HG03139 (cell line): ENCODE measurements around the gene ABI3BP.
A peak's percentile ranks its signal among the peaks of the same experiment; 100 is the strongest.

Experiments used
- ATAC-seq: cut with Tn5 transposase; IDR thresholded peaks from one replicate; pipeline ENCODE4 v1.9.1; 2021; ENCODE audit not compliant: unreplicated experiment

The ABI3BP gene

DNA sequence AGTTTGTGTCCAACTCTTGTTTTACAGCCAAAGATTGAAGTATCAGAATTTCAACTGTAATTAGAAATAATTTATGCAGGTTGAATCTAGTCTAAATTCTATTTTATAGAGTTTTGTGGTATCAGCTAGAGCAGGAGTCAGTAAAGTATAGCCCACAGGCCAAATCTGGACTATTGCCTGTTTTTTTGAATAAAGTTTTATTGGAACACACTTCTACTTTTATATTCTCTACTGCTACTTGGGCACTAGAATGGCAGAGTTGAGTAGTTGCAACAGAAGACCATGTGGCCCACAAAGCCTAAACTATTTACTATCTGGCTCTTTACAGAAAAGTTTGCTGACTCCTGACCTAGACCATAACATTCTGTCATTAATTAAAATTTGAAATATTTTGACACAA is 247.6 kb downstream of the ABI3BP start:
- ATAC-seq = no peak

DNA sequence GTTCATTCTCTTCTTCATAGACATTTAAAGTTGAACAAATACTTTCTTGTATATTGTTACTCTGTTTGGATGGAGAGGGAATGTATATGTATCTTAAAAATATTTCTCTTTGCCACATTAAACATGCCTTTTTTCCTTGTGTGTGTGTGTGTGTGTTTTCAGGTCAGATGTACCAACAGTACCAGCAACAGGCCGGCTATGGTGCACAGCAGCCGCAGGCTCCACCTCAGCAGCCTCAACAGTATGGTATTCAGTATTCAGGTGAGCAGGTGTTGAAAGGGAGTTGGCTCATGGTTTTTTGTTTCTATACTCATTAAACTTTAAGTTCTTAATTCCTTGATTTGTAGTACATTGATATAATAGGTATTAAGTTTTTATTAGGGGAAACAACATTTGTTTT is 248.6 kb downstream of the ABI3BP start:
- no peak for ATAC-seq

DNA sequence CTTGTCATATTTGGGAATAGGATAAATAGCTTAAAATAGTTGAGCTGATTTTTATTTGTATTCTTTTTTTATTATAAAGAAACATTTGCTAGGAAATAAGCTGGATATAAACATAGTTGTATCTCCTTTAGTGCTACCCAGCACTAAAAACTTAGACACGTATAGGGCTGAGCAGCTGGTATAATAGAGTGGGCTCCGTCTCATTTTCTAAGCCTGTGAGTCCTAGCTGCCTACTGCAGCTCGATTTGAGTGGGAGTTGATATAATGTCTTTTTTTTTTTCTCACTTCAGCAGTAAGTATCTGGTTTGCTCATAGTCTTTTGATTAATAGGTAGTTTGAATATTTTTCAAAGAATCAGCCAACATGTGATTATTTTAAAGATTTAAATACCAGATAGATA is 249.7 kb downstream of the ABI3BP start:
- ATAC-seq = no peak

DNA sequence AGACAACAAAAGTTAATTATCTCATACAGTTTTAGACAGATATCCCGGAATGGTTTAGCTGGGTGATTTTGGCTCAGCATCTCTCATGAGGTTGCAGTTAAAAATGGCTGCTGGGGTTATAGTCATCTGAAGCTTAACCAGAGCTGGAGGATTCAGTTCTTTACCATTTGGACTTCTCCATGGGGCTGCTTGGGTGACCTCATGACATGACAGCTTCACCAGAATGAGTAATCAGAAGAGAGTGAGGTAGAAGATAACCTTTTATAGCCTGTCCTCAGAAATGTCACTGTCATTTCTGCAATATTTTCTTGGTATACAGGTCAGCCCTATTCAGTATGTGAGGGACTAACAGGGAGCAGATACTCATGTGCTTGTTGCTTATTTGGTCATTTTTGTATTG is 253.0 kb downstream of the ABI3BP start:
- ATAC-seq = no peak

DNA sequence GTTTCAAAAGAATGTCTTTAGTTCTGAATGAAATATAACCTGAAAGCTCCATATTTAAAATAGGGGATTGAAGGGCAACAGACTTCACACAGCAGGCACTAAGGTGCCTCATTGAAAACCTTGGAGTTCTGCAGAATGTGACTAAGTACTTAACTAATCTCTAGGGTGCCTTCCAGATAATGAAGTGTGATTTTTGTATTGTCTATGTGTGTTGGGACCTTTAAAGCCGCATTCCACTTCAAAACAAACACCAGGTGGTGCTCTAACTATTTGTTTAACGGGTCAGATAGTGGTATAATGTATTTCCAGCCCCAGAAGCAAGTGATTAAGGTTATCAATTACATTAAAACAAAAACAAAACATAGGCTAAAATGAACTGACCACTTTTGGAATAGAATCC is 255.9 kb downstream of the ABI3BP start:
- ATAC-seq = no peak

DNA sequence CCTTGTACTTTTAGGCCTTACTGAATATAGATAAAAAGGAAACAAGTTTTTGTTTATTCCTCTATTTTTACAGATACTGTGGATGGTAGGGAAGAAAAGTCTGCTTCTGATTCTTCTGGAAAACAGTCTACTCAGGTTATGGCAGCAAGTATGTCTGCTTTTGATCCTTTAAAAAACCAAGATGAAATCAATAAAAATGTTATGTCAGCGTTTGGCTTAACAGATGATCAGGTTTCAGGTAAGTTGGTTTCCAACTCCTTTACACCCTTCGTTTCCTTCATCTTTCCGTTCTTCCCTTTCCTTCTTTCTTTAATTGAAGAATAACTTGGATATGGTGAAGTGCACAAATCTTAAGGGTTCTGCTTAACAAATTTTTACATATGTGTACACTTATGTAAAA is 260.8 kb downstream of the ABI3BP start:
- no peak for ATAC-seq

DNA sequence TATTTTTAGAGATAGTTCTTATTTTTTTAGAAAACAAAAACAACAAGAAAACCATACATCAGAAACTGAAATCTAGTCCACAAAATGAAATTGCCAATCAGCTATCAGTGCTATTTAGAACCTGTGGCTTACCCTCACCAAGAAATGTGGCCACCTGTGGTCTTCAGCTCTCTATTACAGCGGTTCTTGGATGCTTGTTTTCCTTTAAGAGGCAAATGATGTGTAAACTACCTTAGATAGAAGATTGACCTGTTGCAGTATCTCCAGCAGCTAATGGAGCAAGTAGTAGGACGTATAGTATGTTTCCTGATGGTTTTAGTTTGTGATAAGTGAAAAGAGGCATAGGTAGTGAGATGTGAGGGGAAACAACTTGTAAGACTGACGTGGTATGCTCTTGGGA is 262.7 kb downstream of the ABI3BP start:
- ATAC-seq = no peak

DNA sequence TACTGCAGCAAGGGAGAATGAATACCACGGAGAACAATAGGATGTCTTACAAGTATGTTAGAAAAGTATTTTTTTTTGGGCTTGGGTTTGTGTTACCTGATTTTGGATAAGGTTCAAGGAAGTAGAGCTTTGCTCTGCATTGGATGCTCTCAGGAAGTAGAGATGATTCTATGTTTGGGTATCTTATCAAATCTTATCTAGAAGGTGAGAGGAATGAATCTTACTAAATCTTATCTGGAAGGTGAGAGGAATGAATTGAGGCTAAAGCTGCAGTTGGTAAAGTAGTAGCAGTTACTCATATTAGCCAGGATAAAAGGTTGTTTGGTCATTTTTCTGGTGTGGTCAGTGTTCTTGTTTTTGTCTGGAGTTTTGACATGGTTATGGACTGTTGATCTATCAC is 266.5 kb downstream of the ABI3BP start:
- no peak for ATAC-seq

DNA sequence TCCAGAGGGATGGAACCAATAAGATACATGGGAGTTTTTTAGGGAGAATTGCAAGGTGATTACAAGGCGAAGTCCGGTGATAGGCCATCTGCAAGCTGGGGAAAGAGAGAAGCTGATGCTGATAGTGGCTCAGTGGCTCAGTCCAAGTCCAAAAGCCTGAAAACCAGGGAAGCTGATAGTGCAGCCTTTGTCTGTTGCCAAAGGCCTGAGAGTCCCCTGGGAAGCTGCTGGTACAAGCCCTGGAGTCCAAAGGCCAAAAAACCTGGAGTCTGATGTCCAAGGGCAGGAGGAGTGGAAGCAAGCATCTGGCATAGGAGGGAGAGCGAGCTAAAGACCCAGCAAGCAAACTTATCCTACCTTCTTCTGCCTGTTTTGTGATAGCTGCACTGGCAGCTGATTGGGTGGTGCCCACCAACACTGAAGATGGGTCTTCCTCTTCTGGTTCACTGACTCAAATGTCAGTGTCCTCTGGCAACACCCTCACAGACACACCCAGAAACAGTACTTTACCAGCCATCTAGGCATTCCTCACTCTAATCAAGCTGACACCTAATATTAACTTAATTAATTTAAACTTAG is 267.2 kb downstream of the ABI3BP start:
- ATAC-seq = no peak

DNA sequence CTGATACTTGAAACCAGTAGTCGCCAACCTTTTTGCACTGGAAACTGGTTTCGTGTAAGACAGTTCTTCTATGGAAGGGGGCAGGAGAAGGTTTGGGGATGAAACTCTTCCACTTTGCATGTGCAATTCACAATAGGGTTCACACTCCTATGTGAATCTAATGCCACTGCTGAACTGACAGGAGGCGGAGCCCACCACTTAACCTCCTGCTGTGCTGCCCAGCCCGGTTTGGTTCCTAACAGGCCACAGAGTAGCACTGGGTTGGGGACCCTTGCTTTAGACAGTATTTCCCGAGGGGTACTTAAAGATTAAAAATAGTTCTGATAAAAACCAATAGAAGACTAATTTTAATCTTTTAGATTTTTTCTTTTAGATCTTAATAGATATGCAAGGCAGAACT is 272.8 kb downstream of the ABI3BP start:
- no peak for ATAC-seq

DNA sequence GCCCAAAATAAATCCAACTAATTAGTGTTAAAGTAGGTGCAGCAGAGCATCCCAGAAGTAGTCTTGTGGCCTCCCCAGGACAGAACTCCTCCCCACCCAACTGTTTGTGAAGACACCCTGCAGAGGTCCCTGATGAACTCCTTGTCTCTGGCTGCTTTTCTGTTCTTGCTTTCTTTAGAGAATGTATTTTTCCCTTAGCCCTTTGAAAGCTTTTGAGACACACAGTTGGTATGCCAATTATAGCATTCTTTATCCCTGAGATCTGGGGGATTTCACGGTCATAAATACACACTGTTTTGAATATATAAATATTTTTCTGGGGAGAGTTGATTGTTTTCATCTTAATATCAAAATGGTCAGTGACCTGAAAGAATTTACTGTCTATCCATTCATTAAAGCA is 274.1 kb downstream of the ABI3BP start:
- no peak for ATAC-seq

DNA sequence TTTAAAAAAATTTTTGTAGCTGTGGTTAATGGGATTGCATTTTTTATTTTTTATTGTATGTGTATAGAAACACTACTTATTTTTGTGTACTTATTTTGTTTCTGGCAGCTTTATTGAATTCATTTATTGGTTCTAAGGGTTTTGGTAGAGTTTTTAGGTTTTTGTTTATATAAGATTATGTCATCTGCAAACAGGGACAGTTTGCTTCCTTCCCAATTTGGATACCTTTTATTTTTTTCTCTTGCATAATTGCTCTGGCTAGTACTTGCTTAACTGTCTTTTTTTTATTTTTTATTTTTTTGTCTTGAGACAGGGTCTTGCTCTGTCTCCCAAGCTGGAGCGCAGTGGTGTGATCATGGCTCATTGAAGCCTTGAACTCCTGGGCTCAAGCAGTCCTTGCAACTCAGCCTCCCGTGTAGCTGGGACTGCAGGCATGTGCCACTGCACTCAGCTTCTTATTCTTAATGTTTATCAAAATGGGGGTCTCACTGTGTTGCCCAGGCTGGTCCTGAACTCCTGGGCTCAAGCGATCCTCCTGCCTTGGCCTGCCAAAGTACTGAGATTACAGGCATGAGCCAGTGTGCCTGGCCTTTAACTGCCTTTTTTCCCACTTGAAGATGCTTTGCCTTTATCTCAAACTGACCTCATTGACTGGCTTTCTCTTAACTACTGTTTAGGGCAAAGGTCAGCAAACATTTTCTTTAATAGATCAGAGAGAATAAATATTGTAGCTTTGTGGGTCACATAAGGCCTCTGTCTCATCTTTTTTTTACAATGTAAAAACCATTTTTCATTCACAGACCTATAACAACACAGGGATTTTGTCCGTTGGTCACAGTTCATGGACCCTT is 275.4 kb downstream of the ABI3BP start:
- no peak for ATAC-seq

DNA sequence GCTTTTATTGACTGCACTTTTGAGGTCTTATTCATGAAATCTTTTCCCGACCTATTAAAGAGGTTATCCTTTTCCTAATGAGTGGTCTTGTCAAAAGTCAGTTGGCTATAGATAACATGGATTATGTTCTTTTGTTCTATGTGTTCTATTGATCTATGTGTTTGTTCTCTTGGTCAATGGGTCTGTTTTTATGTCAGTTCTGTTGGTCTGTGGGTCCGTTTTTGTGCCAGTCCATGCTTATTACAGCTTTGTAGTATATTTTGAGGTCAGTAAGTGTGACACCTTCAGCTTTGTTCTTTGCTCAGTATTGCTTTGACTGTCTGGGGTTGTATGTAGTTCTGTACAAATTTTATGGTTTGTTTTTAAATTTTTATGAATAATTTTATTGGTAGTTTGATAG is 276.2 kb downstream of the ABI3BP start:
- ATAC-seq = no peak

DNA sequence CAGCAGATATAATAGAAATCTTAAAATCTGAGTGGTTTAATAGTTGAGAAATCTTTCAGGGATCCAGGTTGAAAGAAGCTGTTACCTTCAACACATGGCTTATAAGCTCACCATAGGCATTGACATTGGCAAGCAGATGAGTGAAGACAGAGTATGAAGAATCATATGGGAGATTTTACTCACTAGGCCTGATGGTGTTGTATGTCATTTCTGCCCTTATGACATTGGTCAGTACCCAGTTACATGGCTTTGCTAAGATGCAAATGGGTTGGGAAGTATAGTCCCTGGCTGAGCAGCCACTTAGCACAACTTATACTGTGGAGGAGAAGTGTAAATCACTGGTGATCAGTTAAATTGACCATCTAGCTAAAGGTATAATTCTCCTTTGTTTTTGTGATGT is 278.0 kb downstream of the ABI3BP start:
- no peak for ATAC-seq

DNA sequence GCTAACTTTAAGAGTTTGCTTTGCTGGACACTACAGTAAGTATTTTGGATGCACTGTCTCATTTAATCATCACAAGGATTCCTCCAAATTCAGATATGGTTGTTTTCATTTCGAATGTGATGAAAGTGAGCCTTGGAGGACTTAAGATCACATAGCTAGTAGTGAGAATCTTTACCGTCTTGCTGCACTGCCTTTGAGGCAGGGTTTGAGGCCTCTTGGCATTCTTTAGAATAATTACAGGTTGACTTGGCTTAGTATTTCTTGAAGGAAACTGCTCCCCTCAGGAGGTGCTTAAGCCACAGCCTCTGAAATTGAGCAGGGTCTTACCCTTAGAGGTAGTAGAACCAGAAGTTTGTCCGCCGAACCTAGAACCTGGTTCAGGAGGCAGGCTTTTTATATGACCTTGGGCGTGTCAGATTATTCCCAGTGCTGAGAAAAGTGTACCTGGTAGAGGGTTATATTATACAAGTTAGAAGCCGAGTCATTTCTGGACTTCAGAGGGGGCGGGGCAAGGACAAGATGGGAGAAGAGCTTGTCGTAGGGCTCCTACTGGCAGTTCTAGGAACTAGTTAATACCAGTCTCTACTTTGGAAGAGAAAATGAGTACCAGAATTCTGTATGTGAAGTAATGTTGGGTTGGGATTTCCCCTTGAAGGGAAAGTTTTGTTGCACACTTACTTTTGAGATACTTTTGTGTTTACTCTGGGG is 282.8 kb downstream of the ABI3BP start:
- peak; percentile 38 for ATAC-seq

DNA sequence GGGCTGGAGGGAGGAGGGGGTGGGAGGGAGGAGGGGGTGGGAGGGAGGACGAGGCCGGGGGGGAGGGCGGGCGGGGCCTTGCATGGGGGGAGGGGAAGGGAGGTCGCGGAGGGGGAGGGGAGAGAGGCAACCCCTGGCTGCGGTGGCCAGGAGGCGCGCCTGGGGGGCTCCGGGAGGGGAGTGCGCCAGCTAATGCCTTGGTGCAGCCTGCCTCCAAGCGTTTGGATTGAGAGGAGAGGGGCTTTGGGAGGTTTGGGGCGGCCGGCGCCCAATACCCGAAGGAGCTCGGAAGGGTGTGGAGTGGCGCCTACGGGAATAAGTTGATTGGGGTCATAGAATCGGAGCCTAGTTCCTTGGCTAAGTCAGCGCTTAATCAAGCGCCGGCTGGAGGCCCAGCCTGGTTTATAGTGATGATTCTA is 283.4 kb downstream of the ABI3BP start:
- no peak for ATAC-seq

DNA sequence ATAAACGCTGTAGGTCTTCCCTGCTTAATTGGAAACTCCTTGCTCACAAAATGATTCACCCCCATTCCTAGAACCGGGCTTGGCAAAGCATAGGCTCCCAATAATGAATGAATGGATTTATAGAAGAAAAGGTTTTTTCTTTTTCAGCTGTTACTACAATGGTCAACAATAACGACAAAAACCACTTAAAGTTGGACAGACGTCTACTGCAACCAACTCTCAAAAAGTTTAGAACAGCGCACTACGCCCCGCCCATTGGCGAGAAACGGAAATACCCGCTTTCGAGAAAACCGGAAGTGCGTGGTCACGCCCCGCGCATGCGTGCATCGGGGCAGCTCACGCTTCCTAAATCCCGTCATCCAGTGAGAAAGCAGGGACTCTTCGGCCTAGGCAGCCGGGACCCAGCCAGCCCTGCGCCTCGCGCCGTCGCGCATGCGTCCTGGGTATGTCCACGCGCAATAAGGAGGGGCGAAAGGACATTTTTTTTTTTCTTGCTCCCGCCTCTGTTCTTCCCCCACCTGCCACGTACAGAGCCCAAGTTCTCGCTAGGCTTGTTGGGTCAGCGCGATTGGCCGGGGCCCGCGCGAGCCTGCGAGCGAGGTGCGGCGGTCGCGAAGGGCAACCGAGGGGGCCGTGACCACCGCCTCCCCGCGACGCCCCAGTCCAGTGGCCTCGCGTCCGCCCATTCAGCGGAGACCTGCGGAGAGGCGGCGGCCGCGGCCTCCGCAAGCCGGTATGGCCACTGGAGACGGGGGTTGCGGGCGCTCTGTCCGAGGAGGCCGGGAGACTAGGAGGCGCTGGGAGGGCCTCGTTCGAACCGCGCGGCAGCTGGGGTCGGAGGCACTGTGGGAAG is 284.0 kb downstream of the ABI3BP start, which contains the start of gene TFG:
Gene TFG (plus strand): TSS at position 506 of the 853 bp plus-strand sequence. CDS start 4,192 bp downstream, outside the sequence.
- ATAC-seq = peak; percentile 89

DNA sequence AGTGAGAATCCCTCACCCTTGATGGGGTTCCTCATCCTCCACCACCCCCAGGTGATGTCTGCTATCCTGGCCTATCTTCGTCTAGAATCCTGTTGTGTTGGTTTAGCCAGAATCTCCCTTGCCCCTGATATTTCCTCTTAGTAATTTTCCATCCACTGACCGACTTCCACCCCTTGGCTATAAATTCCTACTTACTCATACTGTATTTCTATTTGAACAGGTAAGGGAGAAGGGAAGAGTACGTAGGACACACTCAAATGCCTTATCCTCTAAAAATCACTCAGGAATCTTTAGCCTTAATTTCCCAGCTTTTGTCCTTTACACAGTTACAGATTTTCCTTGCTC is 284.6 kb downstream of the ABI3BP start:
- no peak for ATAC-seq

DNA sequence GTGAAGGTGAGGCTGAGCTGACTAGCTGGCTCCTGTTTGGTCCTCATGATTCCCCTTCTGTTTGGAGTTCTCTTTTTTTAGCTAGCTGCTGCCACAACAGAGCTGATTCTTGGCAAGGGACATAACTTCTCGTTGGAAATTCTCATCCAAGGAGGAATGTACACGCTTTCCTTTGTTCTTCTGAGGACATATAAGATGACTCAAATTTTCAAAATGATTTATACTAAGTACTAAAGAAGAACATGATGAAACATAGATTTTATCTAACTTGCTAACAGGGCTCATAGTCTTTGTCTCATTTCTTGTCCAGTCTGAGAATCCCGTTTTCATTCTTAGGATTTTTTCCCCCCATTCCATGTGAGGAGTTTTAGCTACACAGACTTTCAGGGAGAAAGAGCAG is 286.9 kb downstream of the ABI3BP start:
- ATAC-seq = no peak

DNA sequence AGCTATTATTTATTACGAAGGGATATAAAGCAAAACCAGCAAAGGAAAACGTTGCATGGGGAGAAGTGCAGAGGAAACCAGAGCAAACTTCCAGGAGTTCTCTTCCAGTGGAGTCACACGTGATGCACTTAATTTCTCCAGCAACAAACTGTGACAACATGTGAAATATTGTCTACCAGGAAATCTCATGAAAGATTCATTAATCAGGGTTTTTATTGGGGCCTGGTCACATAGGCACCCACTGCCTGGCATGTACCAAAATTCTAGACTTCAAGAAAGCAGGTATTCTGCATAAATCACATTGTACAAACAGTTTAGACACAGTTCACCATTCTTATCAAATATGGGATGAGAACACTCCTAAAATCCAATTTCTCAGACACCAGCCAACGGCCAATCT is 289.4 kb downstream of the ABI3BP start:
- no peak for ATAC-seq

DNA sequence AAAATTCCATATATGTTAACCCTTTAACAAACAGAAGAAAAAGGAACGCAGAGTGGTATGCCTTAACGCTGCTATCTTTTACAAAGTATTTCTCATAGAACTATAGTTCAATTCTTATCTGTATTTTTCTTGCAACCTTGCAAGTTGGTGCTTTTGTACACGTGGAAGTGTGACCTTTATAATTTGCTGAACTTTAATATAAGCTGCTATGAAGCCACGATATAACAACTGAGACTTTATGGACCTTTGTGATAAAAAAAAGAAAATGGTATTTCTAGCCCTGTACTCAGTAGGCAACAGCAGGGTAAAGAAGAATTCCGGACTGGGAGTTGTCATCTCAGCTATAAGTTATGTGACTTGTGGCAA is 290.3 kb downstream of the ABI3BP start:
- no peak for ATAC-seq
